HUDEP-2 (cell line): Measurements from ENCODE around the gene CHD5.

Experiments
- DNase-seq, 76 experiments: peaks; one replicate each; lab custom pipeline; 2025; ENCODE audit not compliant: unreplicated experiment in 76 of 76; lab: John Stamatoyannopoulos, UW

CHD5 gene

DNA sequence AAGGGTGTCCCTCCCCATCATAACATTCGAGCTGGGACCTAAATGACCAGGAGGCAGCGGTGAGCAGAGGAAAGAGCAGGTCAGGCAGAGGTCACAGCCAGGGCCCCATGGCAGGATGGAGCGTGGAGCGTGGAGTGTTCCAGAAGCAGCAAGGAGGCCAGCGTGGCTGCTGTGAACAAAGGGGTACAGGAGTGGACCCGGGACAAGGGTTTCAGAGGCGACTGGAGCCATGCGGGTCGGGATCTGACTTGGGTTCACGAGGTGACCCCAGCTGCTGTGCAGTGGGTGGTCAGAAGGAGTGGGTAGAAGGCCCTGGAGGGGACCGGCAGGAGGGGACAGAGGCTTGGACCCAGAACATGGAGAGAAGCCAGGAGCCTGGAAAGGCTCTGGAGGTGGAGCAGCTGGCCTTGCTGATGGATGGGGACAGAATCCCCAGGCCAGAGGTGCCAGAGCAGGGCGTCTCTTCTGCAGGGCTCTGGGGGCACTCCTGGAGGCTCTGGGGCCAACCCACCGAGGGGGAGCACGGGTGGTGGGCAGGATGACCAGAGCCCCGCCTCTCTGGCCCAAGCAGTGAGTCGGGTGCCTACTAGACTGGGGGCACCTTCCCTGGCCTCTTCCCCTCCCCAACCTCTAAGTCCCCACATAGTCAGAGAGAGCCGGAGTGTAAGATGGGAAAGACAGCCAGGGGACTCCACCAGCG lies 2.3 kb downstream of the CHD5 start:
- no peak for DNase-seq

DNA sequence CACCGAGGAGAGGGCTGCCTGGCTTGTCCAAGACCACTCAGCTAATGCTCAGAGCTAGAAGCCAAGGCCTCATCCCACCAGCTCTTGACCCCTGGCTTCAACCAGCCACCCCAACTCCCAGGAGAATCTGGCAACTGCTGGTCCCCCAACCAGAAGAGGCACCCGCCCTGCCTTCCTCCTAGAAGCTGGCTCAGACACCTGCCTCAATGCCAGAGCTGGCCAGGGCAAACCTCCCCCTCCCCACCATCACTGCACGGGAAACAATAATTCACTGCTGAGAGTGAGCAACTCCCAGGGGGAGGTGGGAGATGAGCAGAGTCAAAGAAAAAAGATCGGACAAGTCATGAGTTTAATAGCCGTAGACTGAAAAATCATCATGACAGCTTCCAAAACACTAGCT lies 3.3 kb downstream of the CHD5 start:
- DNase-seq: no peak

DNA sequence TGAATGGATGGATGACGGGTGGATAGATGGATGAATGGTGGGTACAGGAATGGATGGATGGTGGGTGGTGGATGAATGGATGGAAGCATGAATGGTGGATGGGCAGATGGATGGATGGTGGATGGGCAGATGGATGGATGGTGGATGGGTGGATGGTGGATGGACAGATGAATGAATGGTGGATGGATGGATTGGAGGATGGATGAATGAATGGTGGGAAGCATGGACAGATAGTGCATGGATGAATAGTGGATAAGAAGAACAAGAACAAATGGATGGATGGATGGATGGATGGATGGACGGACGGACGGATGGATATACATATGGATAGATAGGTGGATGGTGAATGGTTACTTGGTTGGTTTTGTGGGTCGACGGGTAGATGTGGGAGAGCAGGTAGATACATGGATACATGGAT lies 4.7 kb downstream of the CHD5 start:
- no peak for DNase-seq

DNA sequence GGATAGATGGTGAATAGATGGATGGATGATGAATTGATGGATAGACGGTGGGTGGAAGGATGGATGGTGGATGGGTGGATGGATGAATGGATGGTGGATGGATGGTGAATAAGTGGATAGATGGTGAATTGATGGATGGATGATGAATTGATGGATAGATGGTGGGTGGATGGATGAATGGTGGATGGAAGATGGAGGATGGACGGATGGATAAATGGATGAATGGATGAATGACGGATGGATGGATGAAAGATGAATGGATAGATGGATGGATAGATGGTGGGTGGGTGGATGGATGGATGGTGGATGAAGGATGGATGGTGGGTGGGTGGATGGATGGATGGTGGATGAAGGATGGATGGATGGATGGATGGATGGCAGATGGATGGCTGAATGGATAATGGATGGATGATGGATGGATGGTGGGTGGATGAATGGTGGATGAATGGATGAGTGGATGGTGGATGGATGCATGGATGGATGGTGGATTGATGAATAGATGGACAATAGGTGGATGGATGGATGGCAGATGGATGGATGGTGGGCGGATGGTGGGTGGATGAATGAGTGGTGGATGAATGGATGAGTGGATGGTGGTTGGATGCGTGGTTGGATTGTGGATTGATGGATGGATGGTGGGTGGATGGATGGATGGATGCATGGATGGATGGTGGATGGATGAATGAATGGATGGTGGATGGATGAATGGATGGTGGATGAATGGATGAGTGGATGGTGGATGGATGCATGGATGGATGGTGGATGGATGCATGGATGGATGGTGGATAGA lies 5.3 kb downstream of the CHD5 start:
- no peak for DNase-seq

DNA sequence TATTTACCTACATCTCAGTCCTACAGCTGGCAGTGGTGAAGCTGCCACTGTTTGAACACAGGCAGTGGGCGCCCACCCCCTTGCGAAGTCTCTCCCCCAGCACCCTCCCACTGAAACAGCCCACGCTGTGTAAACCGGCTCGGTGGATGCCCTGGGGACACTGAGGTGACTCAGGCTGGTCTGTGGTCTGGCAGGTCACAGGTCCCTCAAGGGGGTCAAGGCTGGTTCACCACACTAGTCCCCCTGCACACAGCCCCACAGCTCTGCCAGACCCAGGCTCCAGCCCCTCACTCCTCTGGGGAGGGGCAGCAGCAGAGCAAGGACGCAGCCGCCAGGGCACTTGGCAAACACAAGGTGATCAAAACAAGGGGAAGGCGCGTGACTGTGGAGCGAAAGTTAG lies 7.6 kb downstream of the CHD5 start:
- DNase-seq: no peak

DNA sequence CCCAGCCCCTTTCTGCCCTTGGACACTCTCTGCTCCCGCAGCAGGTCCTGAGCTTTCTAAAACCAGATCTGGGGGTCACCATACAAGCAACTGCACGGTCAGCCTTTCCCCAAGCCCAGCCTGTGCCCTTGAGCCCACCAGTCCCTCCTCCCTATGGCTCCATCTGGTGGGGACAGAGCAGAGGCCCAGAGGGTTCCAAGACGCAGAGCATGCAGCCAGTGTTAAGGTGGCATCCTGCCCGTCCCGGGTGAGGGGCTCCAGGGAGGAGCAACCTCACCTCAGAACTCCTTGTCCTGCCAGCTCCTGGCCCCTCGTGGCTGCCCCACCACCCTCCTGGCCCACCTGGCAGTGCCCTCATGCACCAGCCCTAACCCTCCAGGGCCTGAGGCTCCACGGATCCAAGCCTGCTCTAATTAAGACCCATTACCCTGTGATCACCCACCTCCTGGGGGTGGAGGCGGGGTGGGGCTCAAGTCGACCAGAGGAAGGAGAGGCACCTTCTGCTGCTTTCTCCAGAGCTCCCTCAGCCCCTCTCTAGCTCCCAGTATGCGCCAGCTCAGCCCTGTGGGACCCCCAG lies 8.5 kb downstream of the CHD5 start:
- DNase-seq: peak in 17 of 76 experiments; percentile 5 to 40 (median 24)

DNA sequence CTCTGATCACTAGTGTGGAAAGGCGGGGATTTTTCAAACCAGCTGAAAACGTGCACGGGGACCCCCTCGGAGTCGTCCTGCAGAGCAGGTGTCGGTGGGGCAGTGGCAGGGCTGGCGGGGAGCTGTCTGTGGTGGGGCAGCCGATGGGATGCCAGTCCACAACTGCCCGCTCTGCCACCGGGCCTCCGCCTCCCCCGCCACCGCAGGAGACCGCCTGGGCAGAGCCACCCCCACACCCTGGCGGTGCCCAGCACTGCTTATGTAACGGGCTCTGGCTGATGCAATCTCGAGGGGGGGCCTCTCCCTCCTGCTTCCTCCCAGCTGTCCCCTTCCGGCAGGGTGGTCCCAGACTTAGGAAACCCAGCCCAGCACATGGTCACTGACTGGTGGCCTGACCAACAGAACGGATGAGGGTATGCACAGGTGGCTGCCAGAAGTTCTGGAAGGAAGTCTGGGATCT lies 9.3 kb downstream of the CHD5 start:
- DNase-seq: peak in 19 of 76 experiments; percentile 8 to 47 (median 25)

DNA sequence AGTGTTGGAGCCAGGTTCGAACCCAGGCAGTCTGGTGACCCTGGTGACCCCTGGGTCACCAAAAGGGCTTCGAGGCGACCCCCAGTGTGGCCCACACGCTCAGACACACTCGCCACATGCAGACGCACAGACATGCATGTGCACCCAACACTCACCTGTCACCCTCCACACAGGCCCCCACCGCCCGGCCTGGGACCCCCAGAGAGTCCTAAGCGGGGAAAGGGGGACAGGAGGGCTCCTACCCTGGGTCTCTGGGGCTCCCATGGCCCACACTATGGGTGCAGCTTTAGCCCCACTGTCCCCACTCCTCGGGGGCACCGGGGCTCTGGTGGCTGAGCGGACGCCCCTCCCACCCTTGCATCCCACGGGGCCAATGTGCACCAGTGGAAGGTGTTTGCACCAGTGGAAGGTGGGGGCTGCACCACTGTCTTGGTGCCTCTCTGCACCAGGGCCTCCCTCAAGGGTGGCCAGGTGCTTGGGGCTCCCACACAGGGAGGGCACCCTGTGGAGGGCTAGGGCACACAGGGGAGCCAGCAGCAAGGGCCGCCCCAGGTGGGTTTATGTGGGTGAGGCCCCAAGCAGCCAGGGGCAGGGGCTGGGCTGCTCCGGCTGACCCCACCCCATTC lies 9.9 kb downstream of the CHD5 start:
- no peak for DNase-seq

DNA sequence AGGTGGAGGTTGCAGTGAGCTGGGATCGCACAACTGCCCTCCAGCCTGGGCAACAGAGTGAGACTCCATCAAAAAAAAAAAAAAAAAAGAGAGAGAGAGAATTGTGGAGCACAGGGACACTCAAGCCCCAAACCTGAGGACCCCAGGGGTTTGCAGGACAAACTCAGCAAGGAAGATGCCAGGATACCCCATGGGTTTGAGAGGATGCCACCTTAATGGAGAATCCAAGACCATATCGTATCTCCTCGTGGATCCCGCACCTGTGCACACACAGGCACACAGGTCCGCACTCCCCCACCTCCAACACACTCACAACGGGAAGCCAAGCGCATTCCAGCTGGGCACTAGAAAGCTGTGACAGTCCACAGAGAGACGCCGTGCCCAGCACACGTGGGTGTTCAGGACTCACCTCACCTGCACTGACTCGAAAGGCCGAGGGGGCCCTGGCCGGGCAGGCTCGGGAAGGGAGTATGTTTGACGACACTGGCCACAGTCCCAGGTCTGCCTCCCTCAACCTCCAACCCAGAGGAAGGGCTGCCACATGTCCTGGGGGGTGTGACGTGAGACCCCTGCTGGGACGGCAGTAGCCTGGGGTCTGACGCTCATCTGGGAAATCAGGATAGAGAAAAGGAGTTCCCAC lies 11.1 kb downstream of the CHD5 start:
- no peak for DNase-seq

DNA sequence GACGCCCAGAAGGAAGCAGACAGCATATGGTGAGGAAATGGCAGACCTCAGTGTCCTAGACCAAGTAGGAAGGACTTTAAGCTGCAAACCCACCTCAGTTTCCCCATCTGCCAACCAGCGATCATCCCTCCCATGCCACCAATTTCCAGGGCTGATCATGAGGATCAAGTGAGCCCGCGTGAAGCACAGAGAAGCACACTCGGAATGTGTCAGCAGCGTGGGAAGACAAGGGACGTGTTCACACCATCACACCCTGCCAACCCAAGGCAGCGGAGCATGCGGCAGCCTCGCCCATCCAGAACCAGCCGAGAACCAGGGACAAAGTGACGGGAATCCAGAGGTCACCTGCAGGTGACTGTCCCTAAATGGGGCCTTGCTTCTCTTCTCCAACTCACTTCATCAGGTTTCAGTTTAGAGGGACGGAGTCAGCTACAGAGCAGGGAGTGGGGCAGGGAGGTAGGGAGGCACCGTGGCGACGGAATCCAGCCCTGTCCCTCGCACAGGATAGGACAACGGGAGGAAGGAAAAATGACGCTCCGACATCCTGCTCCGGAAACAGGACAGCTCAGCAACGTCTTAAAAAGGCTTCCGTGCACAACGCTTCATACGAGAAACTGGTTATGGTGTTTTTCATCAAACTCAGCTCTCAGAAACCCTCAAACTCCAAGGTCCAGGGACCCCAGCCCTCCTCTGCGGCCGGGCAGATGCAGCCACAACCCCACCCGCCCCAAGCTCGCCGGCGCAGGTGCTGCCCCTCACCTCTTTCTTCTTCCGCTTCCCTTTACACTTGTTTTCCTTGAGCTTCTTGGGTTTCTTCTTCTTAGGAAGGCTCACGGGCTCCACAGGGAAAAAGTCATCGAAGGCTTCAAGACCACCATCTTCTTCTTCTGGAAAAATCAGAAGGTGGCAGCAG lies 12.5 kb downstream of the CHD5 start:
- no peak for DNase-seq

DNA sequence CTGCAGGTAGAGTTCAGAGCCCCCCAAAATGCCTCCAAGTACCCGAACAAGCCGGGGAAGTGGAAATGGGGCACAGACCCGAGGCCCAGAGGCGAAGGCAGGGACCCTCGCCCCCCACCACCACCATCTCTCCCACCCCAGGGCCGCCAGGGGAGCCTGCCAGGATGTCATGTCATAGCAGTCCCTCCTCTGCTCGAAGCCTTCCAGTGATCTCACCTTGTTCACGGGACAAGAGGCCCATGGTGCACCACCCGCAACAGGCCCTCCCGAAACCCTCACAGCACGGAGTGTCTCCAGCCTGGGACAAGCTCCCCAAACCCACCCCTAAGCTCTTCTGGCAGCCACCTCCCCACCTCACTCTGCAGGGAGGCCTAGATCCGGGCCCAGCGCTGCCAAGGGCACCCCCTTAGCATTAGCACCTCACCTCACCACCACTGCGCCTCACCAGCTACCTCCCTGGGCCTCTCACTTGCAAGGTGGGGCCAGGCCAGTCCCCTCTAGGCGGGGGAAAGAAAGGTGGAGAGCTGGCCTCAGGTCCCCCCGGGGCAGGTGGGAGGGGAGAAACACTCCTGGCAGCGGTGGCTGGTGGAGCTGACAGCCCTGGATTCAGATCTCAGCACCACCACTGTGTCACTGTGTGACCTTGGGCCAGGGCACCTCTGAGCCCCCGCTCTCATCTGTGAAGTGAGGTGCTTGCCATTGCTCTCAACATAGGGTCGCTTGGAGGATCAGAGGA lies 13.3 kb downstream of the CHD5 start:
- no peak for DNase-seq

DNA sequence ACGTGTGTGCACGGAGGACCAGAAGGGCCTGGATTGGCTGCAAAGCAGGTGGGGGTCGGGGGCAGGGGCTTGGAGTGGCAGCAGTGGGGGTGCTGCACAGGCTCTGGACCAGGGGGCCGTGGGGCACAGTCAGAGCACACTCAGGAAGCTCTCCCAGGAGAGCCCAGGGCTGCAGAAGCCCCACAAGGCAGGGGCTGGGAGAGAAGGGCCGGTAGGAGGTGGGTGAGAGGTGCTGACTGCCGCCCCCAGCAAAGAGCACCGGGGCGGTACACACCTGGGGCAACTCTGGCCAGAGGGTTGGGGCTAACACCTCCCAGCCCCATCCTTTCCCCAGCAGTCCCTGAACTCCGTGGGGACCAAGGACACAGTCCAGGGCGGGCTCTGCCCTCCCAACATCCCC lies 13.9 kb downstream of the CHD5 start:
- no peak for DNase-seq

DNA sequence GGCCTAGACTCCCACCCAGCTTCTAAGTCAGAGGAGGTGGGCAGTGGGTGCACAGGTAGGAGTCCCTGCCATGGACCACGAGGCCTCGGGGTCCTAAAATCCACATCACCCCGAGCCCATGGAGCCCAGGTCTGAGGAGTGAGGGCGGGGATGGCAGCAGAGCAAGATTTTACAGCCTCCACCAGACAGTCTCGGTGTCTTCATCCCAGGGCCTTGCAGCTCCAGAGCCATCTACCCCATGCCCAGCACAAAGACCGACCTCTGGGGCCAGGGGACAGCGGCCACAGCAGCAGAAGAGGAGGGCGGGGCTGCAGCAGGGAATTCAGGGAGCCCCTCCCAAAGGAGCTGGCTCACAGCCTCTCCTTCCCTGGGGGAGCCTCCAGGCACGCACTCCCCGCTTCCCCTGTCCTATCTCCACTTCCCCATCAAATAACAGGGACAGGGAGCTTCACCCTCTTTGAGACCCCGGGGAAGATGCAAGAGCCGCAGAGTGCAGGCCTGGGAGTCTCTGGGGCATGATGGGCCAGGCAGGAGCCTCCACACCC lies 14.6 kb downstream of the CHD5 start:
- DNase-seq: no peak

DNA sequence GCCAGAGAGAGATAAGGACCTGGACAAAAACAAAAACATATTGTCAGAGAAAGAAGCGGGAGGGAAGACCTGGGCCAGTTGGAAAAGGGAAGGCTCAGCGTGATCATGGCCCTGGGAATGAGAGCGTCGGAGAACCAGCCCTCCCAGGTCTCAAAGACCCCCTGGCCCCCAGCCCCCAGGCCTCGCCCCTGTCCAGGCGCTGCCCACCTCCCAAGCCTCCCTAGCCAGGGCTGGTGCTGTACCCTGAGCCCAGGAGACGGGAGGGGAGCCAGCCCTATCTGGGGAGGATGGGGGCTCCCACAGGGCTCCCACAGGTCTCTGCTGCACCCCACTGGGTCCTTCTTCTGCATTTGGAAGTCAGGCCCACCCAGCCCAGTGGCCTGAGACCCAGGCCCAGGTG lies 15.1 kb downstream of the CHD5 start:
- no peak for DNase-seq

DNA sequence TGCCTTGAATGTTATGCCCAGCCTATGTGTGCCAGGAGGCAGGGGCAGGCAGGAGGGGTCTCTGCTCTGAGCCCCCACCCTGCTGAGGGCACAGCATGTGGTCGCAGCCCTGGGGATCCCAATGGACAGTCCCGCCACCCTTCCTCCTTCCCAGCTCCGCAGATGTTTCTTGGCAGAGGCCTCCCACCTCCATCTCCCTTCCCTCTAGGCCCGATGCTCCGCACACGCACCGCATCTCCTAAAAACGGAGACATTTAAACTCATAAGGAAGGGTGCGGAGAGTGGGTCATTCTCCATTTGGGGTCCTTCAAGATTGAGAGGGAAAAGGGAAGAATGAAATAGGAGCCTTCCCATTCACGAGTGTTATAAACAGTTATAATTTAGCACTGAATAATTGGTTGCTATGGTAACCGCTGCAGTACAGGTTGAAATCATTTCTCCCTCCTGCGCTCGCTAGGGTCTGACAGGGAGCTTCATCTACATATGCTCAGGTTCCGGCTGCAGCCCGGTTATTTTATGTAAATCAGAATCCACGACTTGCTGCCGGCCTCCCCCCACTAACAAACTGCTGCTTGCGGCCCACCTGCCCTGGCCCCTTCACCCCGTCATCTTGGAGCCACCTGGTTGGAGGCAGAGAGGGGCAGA lies 16.0 kb downstream of the CHD5 start:
- no peak for DNase-seq

DNA sequence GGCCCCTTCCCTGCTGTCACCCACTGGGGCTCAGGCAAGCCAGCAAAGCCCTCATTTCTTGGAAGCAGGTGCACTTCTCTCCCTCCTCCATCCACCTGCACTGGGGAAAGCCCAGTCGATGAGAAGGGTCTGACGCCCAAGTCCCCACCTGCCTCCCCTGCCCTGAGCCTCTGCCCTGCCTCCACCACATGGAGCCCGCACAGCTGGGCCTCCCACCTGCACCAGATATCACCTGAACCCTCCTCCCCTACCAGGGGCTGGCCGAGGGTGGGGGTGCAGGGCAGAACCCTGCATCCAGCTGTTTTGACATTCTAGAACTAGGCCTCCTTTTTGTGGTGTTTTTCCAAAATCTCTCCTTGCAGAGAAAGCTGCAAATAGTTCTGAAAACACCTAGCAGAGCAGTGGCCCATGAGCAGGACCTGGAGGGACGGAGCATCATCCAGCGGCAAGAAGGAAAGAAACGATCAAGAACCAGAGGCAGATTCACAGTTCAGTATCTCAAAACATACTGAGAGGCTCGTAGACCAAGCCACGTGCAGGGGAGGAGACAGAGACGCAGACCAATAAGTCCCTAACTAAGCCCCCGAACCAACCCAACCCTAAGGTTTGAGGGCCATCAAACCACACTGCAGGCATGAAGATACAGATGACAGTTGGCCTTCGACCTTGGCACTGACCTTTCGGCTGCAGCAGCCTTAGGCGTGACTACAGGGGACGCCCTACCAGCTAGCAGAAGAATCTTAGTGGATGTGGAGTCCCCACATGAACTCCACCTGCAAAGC lies 16.7 kb downstream of the CHD5 start:
- no peak for DNase-seq

DNA sequence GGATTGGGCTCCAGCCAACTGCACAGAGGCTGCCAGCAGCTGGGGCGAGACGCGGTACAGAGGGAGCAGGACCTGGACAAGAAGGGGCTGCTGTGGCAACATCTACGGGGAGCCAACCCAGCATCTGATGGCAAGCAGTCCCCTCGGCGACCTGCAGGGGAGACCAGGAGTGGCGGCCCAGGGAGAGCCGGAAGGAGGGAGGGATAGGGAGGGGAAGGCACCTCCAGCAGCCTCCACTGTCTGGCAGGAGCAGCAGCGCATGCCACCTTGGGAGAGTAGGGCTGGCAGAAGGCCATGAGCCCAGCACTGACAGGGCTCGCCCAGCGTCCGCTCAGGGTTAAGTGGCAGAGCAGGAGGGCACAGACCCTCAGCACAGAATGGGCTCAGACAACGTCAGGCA lies 17.3 kb downstream of the CHD5 start:
- no peak for DNase-seq

DNA sequence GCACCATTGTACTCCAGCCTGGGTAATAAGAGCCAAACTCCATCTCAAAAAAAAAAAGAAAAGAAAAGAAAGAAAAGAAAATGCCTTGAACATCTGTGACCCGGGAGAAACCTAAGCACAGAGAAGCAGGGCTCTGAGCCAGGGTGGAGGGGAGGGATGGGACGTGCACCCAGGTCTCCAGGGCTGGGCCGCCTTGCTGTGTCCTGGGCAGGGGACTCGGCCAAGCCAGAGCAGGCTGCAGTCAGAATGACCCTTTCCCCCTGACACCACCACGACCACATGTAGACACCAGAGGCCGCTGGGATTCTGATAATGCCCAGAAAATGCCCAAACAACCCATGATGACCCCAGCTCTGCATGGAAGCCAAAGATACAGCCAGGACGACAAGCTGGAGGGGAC lies 17.8 kb downstream of the CHD5 start:
- DNase-seq: no peak
